GM12872 (cell line): ENCODE measurements around the gene MXRA8.

Experiments used
- TF ChIP-seq, protein P1 (sequence below): IDR thresholded peaks from 3 replicates; pipeline ENCODE4 v1.5.1; 2011; ENCODE audit warnings: low read depth, mild to moderate bottlenecking, low read length, moderate library complexity; ENCODE audit not compliant: insufficient read depth

Gene MXRA8

DNA sequence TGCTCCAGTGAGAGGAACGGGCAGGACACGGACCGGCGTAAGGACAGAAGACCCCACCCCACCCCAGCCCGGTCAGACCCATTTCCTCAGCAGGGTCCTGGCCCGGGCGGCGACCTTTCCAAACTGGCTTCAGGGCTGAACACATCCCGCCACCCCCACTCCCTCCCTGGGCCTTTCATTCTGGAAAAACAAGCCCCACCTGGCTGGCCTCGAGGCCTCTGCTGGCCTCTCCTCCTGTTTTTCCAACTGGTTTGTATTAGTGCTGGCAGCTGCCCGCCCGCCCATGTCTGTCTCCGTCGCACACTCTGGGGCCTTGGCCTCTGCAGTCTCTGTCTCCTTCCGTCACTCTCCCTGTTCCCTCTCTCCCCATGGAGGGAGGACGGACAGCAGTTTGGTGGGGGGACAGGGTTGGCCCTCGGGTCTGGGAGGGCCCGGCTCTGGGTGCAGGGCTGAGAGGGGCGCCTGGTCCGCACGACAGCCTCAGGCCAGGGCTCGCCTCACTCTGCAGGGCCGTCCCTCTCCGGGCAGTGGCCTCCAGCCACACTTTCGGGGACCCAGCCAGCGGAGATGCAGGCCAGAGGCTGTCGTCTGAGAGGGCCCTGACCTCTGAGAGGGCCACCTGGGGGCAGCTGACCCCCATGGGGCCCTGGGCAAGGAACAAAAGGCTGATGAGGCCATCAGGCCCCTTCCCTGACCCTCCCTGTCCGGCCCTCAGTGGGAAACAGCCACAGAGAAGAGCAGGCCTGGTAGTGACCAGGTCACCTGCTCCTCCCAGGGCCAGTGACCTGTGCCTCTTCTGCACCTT lies 1.5 kb upstream of the MXRA8 start:
- TF ChIP-seq, protein P1, sequence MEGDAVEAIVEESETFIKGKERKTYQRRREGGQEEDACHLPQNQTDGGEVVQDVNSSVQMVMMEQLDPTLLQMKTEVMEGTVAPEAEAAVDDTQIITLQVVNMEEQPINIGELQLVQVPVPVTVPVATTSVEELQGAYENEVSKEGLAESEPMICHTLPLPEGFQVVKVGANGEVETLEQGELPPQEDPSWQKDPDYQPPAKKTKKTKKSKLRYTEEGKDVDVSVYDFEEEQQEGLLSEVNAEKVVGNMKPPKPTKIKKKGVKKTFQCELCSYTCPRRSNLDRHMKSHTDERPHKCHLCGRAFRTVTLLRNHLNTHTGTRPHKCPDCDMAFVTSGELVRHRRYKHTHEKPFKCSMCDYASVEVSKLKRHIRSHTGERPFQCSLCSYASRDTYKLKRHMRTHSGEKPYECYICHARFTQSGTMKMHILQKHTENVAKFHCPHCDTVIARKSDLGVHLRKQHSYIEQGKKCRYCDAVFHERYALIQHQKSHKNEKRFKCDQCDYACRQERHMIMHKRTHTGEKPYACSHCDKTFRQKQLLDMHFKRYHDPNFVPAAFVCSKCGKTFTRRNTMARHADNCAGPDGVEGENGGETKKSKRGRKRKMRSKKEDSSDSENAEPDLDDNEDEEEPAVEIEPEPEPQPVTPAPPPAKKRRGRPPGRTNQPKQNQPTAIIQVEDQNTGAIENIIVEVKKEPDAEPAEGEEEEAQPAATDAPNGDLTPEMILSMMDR = no peak

DNA sequence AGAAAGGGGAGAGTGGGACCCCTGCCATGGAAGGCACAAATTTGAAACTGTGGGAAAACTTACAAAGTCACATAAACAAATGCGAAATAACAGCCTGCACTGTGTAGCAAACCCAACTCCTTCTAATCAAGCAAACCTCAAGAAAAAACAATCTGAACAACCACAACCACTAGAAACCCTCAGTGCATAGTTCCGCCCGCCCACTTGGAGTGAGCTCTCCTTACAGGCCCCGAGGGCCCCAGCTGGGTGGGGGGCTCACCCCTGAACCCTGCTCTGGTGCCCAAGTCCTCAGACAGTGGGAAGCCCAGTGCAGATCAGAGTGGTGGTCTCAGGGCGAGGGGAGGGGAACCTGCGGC lies 931 bp upstream of the MXRA8 start:
- TF ChIP-seq, protein P1 = no peak

DNA sequence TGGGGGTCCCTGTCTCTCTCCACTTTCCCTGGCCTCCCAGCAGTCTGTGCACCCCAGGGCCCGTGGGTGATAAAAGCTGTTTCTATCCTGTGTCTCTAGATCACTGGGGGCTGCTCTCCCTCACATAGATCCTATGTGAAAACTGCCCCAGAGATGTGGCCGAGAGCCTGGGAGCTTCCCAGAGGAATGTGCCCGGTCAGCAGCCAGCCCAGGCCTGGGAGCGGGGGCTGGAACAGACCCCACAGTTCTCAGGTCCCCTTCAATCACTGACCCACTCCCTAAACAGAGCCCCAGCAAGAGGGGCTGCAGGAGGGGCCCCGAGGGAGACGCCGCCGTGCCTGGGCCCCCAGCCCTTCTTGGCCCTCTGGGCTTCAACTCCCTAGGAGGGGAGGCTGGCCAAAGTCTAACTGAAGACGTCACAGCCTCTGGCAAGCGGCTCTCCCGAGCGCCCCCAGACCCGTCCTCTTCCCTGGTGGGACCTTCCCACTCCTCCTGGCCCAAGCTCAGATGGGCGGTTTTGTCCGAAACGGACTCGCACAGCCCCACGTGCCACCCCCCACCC lies 403 bp downstream of the MXRA8 start:
- TF ChIP-seq, protein P1 = no peak

DNA sequence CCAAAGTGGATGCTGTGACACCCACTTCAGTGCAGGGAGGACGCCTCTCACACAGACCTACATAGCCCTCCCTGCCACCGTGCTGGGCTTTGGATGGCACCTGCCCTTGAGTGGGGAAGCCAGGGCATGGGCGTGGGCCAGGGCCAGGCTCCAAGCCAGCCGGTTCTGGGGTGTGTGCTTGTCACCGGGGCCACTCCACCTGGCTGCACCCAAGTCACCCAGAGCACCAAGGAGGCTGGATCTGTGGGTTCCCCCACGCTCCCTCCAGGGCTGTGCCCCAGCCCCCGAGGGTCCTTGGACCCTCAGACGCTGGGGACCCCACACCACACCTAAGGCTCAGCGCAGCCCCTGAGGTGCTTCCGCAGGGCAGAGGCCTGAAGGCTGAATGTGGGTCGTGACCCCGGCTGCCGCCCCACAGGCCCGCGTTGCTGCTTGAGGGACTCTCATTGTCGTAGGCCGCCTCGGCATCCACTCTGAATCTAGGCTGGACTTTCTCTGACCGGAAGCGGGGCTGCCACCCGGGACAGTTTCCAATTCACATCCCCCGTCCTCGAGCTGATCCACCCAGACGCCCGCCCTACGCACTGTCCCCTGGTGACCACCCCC lies 1.5 kb downstream of the MXRA8 start:
- TF ChIP-seq, protein P1 = no peak

DNA sequence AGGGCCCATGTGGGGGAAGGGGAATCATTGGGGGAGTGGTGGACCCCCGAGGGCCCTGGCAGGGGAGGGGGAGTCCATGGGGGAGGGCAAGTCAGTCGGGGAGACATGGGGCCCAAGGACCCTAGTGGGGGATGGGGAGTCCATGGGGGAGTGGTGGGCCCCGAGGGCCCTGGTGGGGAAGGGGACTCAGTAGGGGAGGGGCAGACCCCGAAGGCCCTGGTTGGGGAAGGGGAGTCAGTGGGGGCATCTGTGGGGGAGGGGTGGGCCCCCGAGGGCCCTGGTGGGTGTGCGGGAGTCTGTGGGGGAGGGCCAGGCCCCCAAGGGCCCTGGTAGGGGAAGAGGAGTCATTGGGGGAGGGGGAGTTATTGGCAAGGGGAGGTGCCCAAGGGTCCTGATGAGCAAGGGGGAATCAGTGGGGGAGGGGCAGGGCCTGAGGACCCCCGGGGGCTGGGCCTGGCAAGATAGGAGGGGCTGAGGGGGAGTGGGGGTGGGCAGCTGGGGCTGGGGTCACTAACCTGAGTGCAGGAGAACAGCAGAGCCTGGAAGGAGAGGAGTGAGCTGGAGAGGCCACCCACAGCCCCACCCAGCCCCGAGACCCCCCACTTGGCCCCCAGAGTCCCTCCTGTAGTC lies 2.1 kb downstream of the MXRA8 start:
- TF ChIP-seq, protein P1 = no peak

DNA sequence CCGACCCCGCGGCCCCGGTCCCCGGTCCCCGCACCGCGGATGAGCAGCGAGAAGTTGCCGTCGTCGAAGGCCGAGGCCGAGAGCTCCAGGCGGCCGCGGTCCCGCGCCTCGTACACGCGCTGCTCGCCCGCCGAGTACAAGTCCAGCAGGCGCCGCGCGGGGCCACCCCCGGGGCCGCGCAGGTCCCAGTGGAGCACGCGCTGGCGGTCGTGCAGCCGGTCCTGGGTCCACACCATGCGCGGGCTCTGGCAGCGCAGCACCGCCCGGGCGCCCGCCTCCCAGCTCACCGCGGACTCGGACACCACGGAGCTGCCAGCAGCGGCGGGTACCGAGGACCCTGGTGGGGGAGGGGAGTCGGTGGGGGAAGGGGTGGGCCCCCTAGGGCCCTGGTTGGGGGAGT lies 2.9 kb downstream of the MXRA8 start:
- TF ChIP-seq, protein P1 = no peak
